Measurements from ENCODE around the gene PSMB2.

PSMB2 gene

DNA sequence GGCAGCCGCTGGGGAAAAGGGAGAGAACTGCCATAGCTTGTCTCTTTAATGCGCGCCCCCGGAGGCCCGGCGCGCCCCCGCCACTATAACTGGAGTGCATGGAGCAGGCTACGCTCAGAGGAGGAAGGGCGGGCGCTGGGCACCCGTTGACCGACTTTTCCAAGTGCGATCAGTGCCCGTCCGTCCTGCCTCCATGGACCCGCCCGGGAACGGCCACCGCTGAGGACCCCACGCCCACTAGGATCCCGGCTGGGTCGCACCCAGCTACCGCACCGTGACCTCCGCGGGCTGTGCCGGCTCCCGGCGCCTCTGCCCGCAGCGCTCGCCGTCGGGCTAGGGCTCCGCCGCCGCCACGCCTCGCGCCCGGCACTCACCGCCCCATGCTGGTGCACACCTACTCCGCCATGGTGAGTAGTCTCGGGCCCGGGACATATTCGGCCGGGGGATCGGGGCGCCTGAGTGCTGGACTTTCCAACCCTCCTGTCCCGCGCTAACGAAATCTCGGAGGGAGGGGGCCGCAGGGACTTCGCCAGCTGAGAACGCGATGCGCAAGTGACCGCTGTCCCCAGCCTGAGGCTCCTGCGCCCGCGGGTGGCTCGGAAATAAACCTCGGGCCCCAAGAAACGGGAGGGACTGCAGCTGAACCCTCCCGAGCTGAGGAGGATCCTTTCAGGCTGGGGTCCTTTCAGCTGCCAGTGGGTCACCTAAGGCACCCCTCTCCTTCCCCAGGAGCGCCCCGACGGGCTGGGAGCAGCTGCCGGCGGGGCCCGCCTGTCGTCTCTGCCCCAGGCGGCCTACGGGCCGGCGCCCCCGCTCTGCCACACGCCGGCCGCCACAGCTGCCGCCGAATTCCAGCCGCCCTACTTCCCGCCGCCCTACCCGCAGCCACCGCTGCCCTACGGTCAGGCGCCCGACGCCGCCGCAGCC lies 67.9 kb downstream of the PSMB2 start, which contains the start of gene TFAP2E:
Gene TFAP2E, plus strand, starts transcription at position 117 of the 927 bp plus-strand sequence. Its CDS starts 264 bp downstream, at position 381.
- Histone ChIP-seq H3K9me3 (ENCODE audit: control insufficient read depth, insufficient read depth, low read depth, low read length) (no peaks in the 10 kb centered on the region), H3K36me3 (ENCODE audit: control insufficient read depth in 2 of 2, insufficient read depth in 1 of 2, low read length in 2 of 2) (no peaks in the 10 kb centered on the region), H3K27ac (ENCODE audit: extremely low read depth, low read depth, low read length) (no peak within 1 kb of the TSS), H3K4me3 (ENCODE audit: low read depth, low read length) (peak within 1 kb of the TSS; percentile 49), H3K4me1 (ENCODE audit: control insufficient read depth, insufficient read depth, low read length) (no peaks in the 10 kb centered on the region)
- TF ChIP-seq, protein P1, sequence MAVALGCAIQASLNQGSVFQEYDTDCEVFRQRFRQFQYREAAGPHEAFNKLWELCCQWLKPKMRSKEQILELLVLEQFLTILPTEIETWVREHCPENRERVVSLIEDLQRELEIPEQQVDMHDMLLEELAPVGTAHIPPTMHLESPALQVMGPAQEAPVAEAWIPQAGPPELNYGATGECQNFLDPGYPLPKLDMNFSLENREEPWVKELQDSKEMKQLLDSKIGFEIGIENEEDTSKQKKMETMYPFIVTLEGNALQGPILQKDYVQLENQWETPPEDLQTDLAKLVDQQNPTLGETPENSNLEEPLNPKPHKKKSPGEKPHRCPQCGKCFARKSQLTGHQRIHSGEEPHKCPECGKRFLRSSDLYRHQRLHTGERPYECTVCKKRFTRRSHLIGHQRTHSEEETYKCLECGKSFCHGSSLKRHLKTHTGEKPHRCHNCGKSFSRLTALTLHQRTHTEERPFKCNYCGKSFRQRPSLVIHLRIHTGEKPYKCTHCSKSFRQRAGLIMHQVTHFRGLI (tag by site-specific recombination; IDR thresholded peaks at IDR 0.05), result no peak
- TF ChIP-seq, protein P2, sequence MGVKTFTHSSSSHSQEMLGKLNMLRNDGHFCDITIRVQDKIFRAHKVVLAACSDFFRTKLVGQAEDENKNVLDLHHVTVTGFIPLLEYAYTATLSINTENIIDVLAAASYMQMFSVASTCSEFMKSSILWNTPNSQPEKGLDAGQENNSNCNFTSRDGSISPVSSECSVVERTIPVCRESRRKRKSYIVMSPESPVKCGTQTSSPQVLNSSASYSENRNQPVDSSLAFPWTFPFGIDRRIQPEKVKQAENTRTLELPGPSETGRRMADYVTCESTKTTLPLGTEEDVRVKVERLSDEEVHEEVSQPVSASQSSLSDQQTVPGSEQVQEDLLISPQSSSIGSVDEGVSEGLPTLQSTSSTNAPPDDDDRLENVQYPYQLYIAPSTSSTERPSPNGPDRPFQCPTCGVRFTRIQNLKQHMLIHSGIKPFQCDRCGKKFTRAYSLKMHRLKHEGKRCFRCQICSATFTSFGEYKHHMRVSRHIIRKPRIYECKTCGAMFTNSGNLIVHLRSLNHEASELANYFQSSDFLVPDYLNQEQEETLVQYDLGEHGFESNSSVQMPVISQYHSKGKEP (tag by site-specific recombination; IDR thresholded peaks at IDR 0.05), result no peak
- TF ChIP-seq, protein P3, sequence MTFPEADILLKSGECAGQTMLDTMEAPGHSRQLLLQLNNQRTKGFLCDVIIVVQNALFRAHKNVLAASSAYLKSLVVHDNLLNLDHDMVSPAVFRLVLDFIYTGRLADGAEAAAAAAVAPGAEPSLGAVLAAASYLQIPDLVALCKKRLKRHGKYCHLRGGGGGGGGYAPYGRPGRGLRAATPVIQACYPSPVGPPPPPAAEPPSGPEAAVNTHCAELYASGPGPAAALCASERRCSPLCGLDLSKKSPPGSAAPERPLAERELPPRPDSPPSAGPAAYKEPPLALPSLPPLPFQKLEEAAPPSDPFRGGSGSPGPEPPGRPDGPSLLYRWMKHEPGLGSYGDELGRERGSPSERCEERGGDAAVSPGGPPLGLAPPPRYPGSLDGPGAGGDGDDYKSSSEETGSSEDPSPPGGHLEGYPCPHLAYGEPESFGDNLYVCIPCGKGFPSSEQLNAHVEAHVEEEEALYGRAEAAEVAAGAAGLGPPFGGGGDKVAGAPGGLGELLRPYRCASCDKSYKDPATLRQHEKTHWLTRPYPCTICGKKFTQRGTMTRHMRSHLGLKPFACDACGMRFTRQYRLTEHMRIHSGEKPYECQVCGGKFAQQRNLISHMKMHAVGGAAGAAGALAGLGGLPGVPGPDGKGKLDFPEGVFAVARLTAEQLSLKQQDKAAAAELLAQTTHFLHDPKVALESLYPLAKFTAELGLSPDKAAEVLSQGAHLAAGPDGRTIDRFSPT (tag by site-specific recombination; IDR thresholded peaks at IDR 0.05), result no peak
- TF ChIP-seq ZNF274 (IDR thresholded peaks at IDR 0.05; ENCODE audit: low read length) (no peak), ZNF274 (tag by site-specific recombination; IDR thresholded peaks at IDR 0.05; ENCODE audit: borderline replicate concordance) (no peak), ZNF610 (tag by site-specific recombination; IDR thresholded peaks at IDR 0.05; ENCODE audit: borderline replicate concordance) (no peak), ZNF701 (tag by site-specific recombination; IDR thresholded peaks at IDR 0.05) (no peak), ZEB2 (tag by site-specific recombination; IDR thresholded peaks at IDR 0.05) (no peak)
- TF ChIP-seq, protein P4, sequence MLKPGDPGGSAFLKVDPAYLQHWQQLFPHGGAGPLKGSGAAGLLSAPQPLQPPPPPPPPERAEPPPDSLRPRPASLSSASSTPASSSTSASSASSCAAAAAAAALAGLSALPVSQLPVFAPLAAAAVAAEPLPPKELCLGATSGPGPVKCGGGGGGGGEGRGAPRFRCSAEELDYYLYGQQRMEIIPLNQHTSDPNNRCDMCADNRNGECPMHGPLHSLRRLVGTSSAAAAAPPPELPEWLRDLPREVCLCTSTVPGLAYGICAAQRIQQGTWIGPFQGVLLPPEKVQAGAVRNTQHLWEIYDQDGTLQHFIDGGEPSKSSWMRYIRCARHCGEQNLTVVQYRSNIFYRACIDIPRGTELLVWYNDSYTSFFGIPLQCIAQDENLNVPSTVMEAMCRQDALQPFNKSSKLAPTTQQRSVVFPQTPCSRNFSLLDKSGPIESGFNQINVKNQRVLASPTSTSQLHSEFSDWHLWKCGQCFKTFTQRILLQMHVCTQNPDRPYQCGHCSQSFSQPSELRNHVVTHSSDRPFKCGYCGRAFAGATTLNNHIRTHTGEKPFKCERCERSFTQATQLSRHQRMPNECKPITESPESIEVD (tag by site-specific recombination; IDR thresholded peaks at IDR 0.05), result no peak
- ChIA-PET POLR2A (interaction anchor here (0.8 to 2.2 kb wide), 4 partner anchors 16 to 196 kb away, joined by 3 to 10 read pairs (median 7); partner anchors contain the start of genes CLSPN, KIAA0319L and NCDN), CTCF (interaction anchor here (0.6 to 4.5 kb wide), 7 partner anchors 9 to 200 kb away, joined by 3 to 51 read pairs (median 6); no protein-coding TSS in a partner anchor)

DNA sequence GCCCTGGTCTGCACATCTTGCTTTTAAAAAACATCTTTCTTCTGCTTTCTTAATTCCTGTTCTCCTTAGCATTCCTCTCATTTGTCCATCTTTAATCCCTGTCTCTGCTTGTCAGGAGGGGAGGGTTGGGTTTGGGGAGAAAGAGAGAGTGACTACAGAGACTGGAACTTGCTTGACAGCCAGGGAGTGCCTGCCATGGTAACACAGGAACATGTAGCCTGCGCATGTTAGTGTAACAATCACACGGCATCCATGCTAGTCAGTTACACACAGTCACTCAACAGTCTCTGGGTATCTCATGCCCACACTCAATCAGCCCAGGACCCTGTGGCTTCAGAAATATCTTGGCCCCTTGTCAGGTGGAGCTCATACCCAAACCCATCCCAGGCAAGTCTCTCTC lies 69.0 kb downstream of the PSMB2 start:
- Histone ChIP-seq H3K9me3 (ENCODE audit: control insufficient read depth, insufficient read depth, low read depth, low read length) (no peaks in the 10 kb centered on the region), H3K4me3 (ENCODE audit: low read depth, low read length) (no peak overlapping the region), H3K4me1 (ENCODE audit: control insufficient read depth, insufficient read depth, low read length) (no peaks in the 10 kb centered on the region), H3K27ac (ENCODE audit: extremely low read depth, low read depth, low read length) (no peak overlapping the region), H3K36me3 (ENCODE audit: control insufficient read depth in 2 of 2, insufficient read depth in 1 of 2, low read length in 2 of 2) (peaks cover 0 to under 1% of the 10 kb centered on the region in 2 experiments; a peak in 1 of 3 replicates)
- ChIA-PET CTCF (interaction anchor here (1.0 to 4.5 kb wide), 5 partner anchors 33 to 201 kb away, joined by 3 to 51 read pairs (median 6); no protein-coding TSS in a partner anchor), POLR2A (interaction anchor here (1.8 to 2.2 kb wide), 3 partner anchors 15 to 197 kb away, joined by 6 to 10 read pairs (median 8); partner anchors contain the start of genes CLSPN, KIAA0319L and NCDN)
- TF ChIP-seq KLF7 (tag by site-specific recombination; IDR thresholded peaks at IDR 0.05; ENCODE audit: borderline replicate concordance), result no peak
- no peak for TF ChIP-seq SCRT2 (tag by site-specific recombination; IDR thresholded peaks at IDR 0.05)
- TF ChIP-seq GLI4 (tag by site-specific recombination; IDR thresholded peaks at IDR 0.05), result no peak
- TF ChIP-seq YY1 (tag by site-specific recombination; IDR thresholded peaks at IDR 0.05), result no peak
- no peak for TF ChIP-seq ZNF394 (tag by site-specific recombination; IDR thresholded peaks at IDR 0.05; ENCODE audit: borderline replicate concordance)
- TF ChIP-seq ZNF302 (tag by site-specific recombination; IDR thresholded peaks at IDR 0.05; ENCODE audit: low read depth), result no peak
- no peak for TF ChIP-seq ZNF571 (tag by site-specific recombination; IDR thresholded peaks at IDR 0.05)
- TF ChIP-seq KLF8 (tag by site-specific recombination; IDR thresholded peaks at IDR 0.05), result no peak

All from HEK293 (cell line).